SHP77 treated with DMSO at 0.1 percent for 48 hours (cell line): ENCODE data around the gene TNS1.
"Not testable (repeated sequence)": the region's sequence is repeated elsewhere in the genome, so short reads cannot be mapped to it uniquely, and the experiment has no call there.

Source experiments
- DNase-seq: peaks from one replicate; lab custom pipeline; 2025; lab: John Stamatoyannopoulos, UW

TNS1 gene

GRCh38 chr2:217795706-217796465, 206.9 kb downstream of the TNS1 start:
- DNase-seq, result no peak

- DNase-seq, result no peak
These were observed 207.7 kb downstream of the TNS1 start for GRCh38 chr2:217795067-217795466.

GRCh38 chr2:217794133-217794986, 208.4 kb downstream of the TNS1 start:
- DNase-seq, result no peak

- no peak for DNase-seq
These were observed 209.1 kb downstream of the TNS1 start for GRCh38 chr2:217793566-217794132.

GRCh38 chr2:217792626-217793527, 209.9 kb downstream of the TNS1 start:
- no peak for DNase-seq

GRCh38 chr2:217791551-217791950, 211.2 kb downstream of the TNS1 start:
- no peak for DNase-seq

- DNase-seq, result no peak
These were observed 212.0 kb downstream of the TNS1 start for GRCh38 chr2:217790681-217791392.

- DNase-seq, result no peak
These were observed 212.6 kb downstream of the TNS1 start for GRCh38 chr2:217790195-217790594.

- DNase-seq, result no peak
These were observed 213.0 kb downstream of the TNS1 start for GRCh38 chr2:217789736-217790181.

- DNase-seq, result peak; percentile 6
These were observed 213.6 kb downstream of the TNS1 start for GRCh38 chr2:217789003-217789735.

- no peak for DNase-seq
These were observed 214.2 kb downstream of the TNS1 start for GRCh38 chr2:217788669-217789002.

- no peak for DNase-seq
These were observed 215.5 kb downstream of the TNS1 start for GRCh38 chr2:217787160-217787877.

- DNase-seq, result not testable (repeated sequence)
These were observed 216.2 kb downstream of the TNS1 start for GRCh38 chr2:217786560-217786959.

GRCh38 chr2:217785544-217786045, 217.2 kb downstream of the TNS1 start:
- DNase-seq, result peak; percentile 39

GRCh38 chr2:217784996-217785543, 217.7 kb downstream of the TNS1 start:
- no peak for DNase-seq

GRCh38 chr2:217783243-217783642, 219.6 kb downstream of the TNS1 start:
- no peak for DNase-seq

GRCh38 chr2:217777906-217778305, 224.9 kb downstream of the TNS1 start:
- no peak for DNase-seq

GRCh38 chr2:217776631-217777030, 226.2 kb downstream of the TNS1 start:
- no peak for DNase-seq

- no peak for DNase-seq
These were observed 226.8 kb downstream of the TNS1 start for GRCh38 chr2:217775920-217776503.
